ENCODE measurements around the gene SBK2.

DNA sequence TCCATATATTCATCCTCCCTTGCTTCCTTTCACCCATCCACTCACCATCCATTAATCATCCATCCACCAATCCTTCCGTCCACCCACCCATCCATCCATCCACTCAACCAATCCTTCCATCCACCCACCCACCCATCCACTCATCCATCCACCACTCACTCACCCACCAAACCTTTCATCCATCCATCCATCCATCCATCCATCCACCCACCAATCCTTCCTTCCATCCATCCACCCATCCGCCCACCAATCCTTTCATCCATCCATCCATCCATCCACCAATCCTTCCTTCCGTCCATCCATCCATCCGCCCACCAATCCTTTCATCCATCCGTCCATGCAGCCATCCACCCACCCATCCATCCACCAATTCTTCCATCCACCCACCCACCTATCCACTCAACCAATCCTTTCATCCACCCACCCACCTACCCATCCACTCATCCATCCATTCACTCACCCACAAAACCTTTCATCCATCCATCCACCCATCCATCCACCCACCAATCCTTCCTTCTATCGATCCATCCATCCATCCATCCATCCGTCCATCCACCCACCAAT lies 5.4 kb upstream of the SBK2 start:
- TF ChIP-seq, protein P1, sequence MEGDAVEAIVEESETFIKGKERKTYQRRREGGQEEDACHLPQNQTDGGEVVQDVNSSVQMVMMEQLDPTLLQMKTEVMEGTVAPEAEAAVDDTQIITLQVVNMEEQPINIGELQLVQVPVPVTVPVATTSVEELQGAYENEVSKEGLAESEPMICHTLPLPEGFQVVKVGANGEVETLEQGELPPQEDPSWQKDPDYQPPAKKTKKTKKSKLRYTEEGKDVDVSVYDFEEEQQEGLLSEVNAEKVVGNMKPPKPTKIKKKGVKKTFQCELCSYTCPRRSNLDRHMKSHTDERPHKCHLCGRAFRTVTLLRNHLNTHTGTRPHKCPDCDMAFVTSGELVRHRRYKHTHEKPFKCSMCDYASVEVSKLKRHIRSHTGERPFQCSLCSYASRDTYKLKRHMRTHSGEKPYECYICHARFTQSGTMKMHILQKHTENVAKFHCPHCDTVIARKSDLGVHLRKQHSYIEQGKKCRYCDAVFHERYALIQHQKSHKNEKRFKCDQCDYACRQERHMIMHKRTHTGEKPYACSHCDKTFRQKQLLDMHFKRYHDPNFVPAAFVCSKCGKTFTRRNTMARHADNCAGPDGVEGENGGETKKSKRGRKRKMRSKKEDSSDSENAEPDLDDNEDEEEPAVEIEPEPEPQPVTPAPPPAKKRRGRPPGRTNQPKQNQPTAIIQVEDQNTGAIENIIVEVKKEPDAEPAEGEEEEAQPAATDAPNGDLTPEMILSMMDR (IDR thresholded peaks at IDR 0.05; ENCODE audit: insufficient read depth, low read length, poor library complexity, severe bottlenecking): no peak
- TF ChIP-seq EZH2phosphoT487 (conservative IDR thresholded peaks at IDR 0.05; ENCODE audit: low read length): no peak
